CD4-positive, alpha-beta T cell (primary cell): ENCODE results near the gene FIZ1. TPM values are rescaled to one million over a fixed set of nuclear protein-coding genes. Genes with fewer than 3 reads are reported as not detected.

Source experiments
- ATAC-seq: fragments of 200-7000 bp; cut with Tn5 transposase; one replicate; pipeline ENCODE4 v1.10.0; 2022; ENCODE audit warnings: mild to moderate bottlenecking; ENCODE audit not compliant: poor library complexity
- CTCF ChIA-PET: fragments of 350-600 bp; sonication (Branson Sonifier 250); formaldehyde crosslinking; loops from one replicate; lab custom pipeline; 2021; ENCODE audit warnings: antibody characterized with exemption, inconsistent platforms; lab: Charles Lee
- POLR2A ChIA-PET: fragments of 350-600 bp; sonication (Branson Sonifier 250); formaldehyde crosslinking; loops from one replicate; lab custom pipeline; 2021; ENCODE audit warnings: antibody characterized with exemption, inconsistent platforms; lab: Charles Lee
- DNase-seq, 14 experiments: peaks; one replicate each; pipeline ENCODE4 v3.0.0-alpha.2; 2013 to 2020; ENCODE audit warnings: mixed read lengths in 2 of 14
- H3K27ac ChIP-seq, 2 donors: one replicate each; pipeline versions ENCODE4 v1.5.1 to v1.7.0; 2013; ENCODE audit warnings: low read length in 2 of 2, low read depth in 1 of 2, mild to moderate bottlenecking in 1 of 2
- H3K27me3 ChIP-seq, 2 experiments: 1 replicate in 1 of 2; 2 replicates in 1 of 2; pipeline versions ENCODE4 v1.6.1 to v1.7.0; 2013; ENCODE audit warnings: low read length in 2 of 2, control low read depth in 1 of 2, mild to moderate bottlenecking in 1 of 2, moderate library complexity in 1 of 2; ENCODE audit not compliant: insufficient read depth in 2 of 2, control insufficient read depth in 1 of 2
- H3K36me3 ChIP-seq: one replicate; pipeline ENCODE4 v1.6.1; 2013; ENCODE audit warnings: low read length, control low read depth; ENCODE audit not compliant: insufficient read depth
- H3K4me1 ChIP-seq: one replicate; pipeline ENCODE4 v1.6.1; 2013; ENCODE audit warnings: low read length, control low read depth; ENCODE audit not compliant: insufficient read depth
- H3K4me3 ChIP-seq: one replicate; pipeline ENCODE4 v1.5.1; 2013; ENCODE audit warnings: mild to moderate bottlenecking, low read length, moderate library complexity
- H3K9me3 ChIP-seq, 2 experiments: 1 replicate in 1 of 2; 2 replicates in 1 of 2; pipeline versions ENCODE4 v1.6.1 to v1.7.0; 2013; ENCODE audit warnings: low read length in 2 of 2, mild to moderate bottlenecking in 2 of 2, control low read depth in 1 of 2, moderate library complexity in 1 of 2; ENCODE audit not compliant: control insufficient read depth in 1 of 2, insufficient read depth in 1 of 2
- H3K27ac Mint-ChIP-seq: one replicate; pipeline ENCODE4 v1.8.0; 2020; ENCODE audit warnings: mixed read lengths
- H3K27me3 Mint-ChIP-seq: one replicate; pipeline ENCODE4 v1.8.0; 2021; ENCODE audit warnings: mixed read lengths
- H3K36me3 Mint-ChIP-seq: one replicate; pipeline ENCODE4 v1.8.0; 2021; ENCODE audit warnings: low read depth, mixed read lengths
- H3K4me1 Mint-ChIP-seq: one replicate; pipeline ENCODE4 v1.8.0; 2021; ENCODE audit warnings: low read depth, mixed read lengths
- H3K4me3 Mint-ChIP-seq: one replicate; pipeline ENCODE4 v1.8.0; 2020; ENCODE audit warnings: mild to moderate bottlenecking, mixed read lengths
- H3K9me3 Mint-ChIP-seq: one replicate; pipeline ENCODE4 v1.8.0; 2020; ENCODE audit warnings: mixed read lengths
- intact Hi-C, 2 experiments: fragments of 100-400 bp; cut with DNase I in 1 of 2; cut with micrococcal nuclease in 1 of 2; formaldehyde crosslinking; loops; one replicate each; pipeline versions ENCODE4 v1.15.1 to v1.9.0; 2023 to 2025; cut with DNase I, micrococcal nuclease
- total RNA-seq, 174 experiments: library from RNA in 2 of 174; stranded (reverse) in 2 of 174; gene quantifications; one replicate each; pipeline ENCODE4 v1.2.3 and lab custom pipeline; 2021 to 2026
- TF ChIP-seq, protein P1 (sequence below): fragments of 200-600 bp; IDR thresholded peaks from one replicate; pipeline ENCODE4 v1.8.0; 2022; ENCODE audit warnings: antibody characterized with exemption, mild to moderate bottlenecking

FIZ1 gene
- total RNA-seq, 2 experiments from 2014 or later, result 5.5 to 7.3 TPM

DNA sequence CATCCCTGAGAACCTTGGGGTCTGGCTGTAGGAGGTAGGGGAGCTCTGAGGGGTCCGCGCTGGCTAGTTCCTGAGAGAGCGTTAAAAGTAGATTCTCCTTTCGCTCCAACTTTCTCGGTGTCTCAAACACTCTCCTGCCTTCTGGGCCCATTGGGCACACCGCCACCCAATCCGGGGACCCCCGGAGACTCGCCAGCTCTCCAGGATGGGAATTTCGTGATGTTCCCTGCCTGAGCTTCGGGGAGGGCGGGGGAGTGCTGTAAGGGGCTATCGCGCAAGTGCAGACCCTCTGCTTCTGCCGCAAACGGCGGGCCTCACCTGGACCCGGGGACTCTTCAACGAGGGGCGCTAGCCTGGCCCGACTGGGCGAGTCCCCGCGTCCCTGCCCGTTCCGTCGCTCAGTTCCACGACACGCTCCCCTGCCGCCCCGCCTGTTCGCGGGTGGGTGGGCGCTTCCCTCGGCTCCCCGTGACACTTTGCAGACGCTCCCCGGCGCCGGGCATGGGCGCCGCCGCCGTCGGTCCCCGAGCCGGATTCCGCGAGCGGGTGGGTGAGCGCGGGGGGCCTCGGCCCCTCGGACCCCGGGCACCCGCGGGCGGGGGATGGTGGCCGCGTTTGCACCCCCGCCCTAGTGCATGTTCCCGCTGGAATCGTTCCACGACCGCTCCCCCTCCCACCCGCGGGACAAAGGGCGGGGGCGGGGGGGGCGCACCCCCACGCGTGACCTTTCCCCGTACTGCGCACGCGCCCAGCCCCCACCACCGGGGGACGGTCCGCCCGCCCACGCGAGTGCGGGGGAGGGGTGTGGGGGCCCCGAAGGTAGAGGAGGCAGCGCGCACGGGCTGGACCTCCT, 48.6 kb upstream of the FIZ1 start, which contains the start of gene CCDC106:
TSS of gene CCDC106 (plus strand) at position 481 of the 853 bp plus-strand sequence. CDS start 835 bp downstream, outside the sequence.
- POLR2A ChIA-PET, result interaction anchor here (1.0 to 2.0 kb wide), 4 partner anchors 12 to 186 kb away, joined by 3 to 14 read pairs (median 6); partner anchors contain the start of gene ISOC2
- peak in 9 of 14 experiments; percentile 33 to 71 (median 43) for DNase-seq
- CTCF ChIA-PET, result interaction anchor here (0.6 to 2.5 kb wide), 3 partner anchors 15 to 42 kb away, joined by 3 to 12 read pairs (median 4); partner anchors contain the start of gene ZNF865
- peak; percentile 19 for ATAC-seq
- Mint-ChIP-seq H3K36me3 (peaks cover 9% of the 10 kb centered on the region), H3K4me1 (peaks cover 40% of the 10 kb centered on the region), H3K27me3 (no peaks in the 10 kb centered on the region), H3K9me3 (no peaks in the 10 kb centered on the region), H3K4me3 (peak within 1 kb of the TSS; percentile 88), H3K27ac (peak within 1 kb of the TSS; percentile 63)
- no peaks in the 10 kb centered on the region for H3K9me3 ChIP-seq
- H3K36me3 ChIP-seq, result peaks cover 12% of the 10 kb centered on the region
- TF ChIP-seq, protein P1, sequence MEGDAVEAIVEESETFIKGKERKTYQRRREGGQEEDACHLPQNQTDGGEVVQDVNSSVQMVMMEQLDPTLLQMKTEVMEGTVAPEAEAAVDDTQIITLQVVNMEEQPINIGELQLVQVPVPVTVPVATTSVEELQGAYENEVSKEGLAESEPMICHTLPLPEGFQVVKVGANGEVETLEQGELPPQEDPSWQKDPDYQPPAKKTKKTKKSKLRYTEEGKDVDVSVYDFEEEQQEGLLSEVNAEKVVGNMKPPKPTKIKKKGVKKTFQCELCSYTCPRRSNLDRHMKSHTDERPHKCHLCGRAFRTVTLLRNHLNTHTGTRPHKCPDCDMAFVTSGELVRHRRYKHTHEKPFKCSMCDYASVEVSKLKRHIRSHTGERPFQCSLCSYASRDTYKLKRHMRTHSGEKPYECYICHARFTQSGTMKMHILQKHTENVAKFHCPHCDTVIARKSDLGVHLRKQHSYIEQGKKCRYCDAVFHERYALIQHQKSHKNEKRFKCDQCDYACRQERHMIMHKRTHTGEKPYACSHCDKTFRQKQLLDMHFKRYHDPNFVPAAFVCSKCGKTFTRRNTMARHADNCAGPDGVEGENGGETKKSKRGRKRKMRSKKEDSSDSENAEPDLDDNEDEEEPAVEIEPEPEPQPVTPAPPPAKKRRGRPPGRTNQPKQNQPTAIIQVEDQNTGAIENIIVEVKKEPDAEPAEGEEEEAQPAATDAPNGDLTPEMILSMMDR, result no peak
- peak within 1 kb of the TSS in 1 of 2 donors; percentile 35 for H3K27ac ChIP-seq
- intact Hi-C loops, result loop anchor here in 1 of 2 experiments (5.0 kb wide), 1 partner anchor 34 kb away; no protein-coding TSS in a partner anchor
- H3K4me1 ChIP-seq, result peaks cover 50% of the 10 kb centered on the region
- peak within 1 kb of the TSS; percentile 59 for H3K4me3 ChIP-seq
- H3K27me3 ChIP-seq, result no peaks in the 10 kb centered on the region

GRCh38 chr19:55646889-55647731, 47.8 kb upstream of the FIZ1 start:
- peaks cover 43% of the 10 kb centered on the region for H3K4me1 Mint-ChIP-seq

More at GRCh38 chr19:55646889-55647731, 47.8 kb upstream of the FIZ1 start:
- H3K4me3 Mint-ChIP-seq, result peak overlapping the region; percentile 88
- Histone ChIP-seq H3K36me3 (peaks cover 12% of the 10 kb centered on the region), H3K9me3 (no peaks in the 10 kb centered on the region), H3K27ac (peak overlapping the region in 1 of 2 donors; percentile 35), H3K27me3 (no peaks in the 10 kb centered on the region), H3K4me1 (peaks cover 57% of the 10 kb centered on the region), H3K4me3 (peak overlapping the region; percentile 59)
- peak overlapping the region; percentile 63 for H3K27ac Mint-ChIP-seq
- POLR2A ChIA-PET, result interaction anchor here (0.9 to 2.0 kb wide), 5 partner anchors 9 to 185 kb away, joined by 3 to 14 read pairs (median 4); partner anchors contain the start of gene ISOC2
- H3K27me3 Mint-ChIP-seq, result no peaks in the 10 kb centered on the region
- intact Hi-C loops, result loop anchor here in 1 of 2 experiments (5.0 kb wide), 1 partner anchor 35 kb away; no protein-coding TSS in a partner anchor
- TF ChIP-seq, protein P1, result no peak
- CTCF ChIA-PET, result interaction anchor here (0.6 to 2.5 kb wide), 3 partner anchors 14 to 41 kb away, joined by 3 to 12 read pairs (median 4); partner anchors contain the start of gene ZNF865
- peaks cover 9% of the 10 kb centered on the region for H3K36me3 Mint-ChIP-seq
- no peak for ATAC-seq
- H3K9me3 Mint-ChIP-seq, result no peaks in the 10 kb centered on the region
- DNase-seq, result no peak
